CD4-positive, alpha-beta T cell (primary cell): Measurements from ENCODE around the gene ATP23. TPM values are rescaled to one million over a fixed set of nuclear protein-coding genes. Genes with fewer than 3 reads are reported as not detected.

ENCODE experiments used
- ATAC-seq: fragments of 200-7000 bp; cut with Tn5 transposase; one replicate; pipeline ENCODE4 v1.10.0; 2022; ENCODE audit warnings: mild to moderate bottlenecking; ENCODE audit not compliant: poor library complexity
- CTCF ChIA-PET: fragments of 350-600 bp; sonication (Branson Sonifier 250); formaldehyde crosslinking; loops from one replicate; lab custom pipeline; 2021; ENCODE audit warnings: antibody characterized with exemption, inconsistent platforms; lab: Charles Lee
- POLR2A ChIA-PET: fragments of 350-600 bp; sonication (Branson Sonifier 250); formaldehyde crosslinking; loops from one replicate; lab custom pipeline; 2021; ENCODE audit warnings: antibody characterized with exemption, inconsistent platforms; lab: Charles Lee
- DNase-seq, 14 experiments: peaks; one replicate each; pipeline ENCODE4 v3.0.0-alpha.2; 2013 to 2020; ENCODE audit warnings: mixed read lengths in 2 of 14
- H3K27ac ChIP-seq, 2 donors: one replicate each; pipeline versions ENCODE4 v1.5.1 to v1.7.0; 2013; ENCODE audit warnings: low read length in 2 of 2, low read depth in 1 of 2, mild to moderate bottlenecking in 1 of 2
- H3K27me3 ChIP-seq, 2 experiments: 1 replicate in 1 of 2; 2 replicates in 1 of 2; pipeline versions ENCODE4 v1.6.1 to v1.7.0; 2013; ENCODE audit warnings: low read length in 2 of 2, control low read depth in 1 of 2, mild to moderate bottlenecking in 1 of 2, moderate library complexity in 1 of 2; ENCODE audit not compliant: insufficient read depth in 2 of 2, control insufficient read depth in 1 of 2
- H3K36me3 ChIP-seq: one replicate; pipeline ENCODE4 v1.6.1; 2013; ENCODE audit warnings: low read length, control low read depth; ENCODE audit not compliant: insufficient read depth
- H3K4me1 ChIP-seq: one replicate; pipeline ENCODE4 v1.6.1; 2013; ENCODE audit warnings: low read length, control low read depth; ENCODE audit not compliant: insufficient read depth
- H3K4me3 ChIP-seq: one replicate; pipeline ENCODE4 v1.5.1; 2013; ENCODE audit warnings: mild to moderate bottlenecking, low read length, moderate library complexity
- H3K9me3 ChIP-seq, 2 experiments: 1 replicate in 1 of 2; 2 replicates in 1 of 2; pipeline versions ENCODE4 v1.6.1 to v1.7.0; 2013; ENCODE audit warnings: low read length in 2 of 2, mild to moderate bottlenecking in 2 of 2, control low read depth in 1 of 2, moderate library complexity in 1 of 2; ENCODE audit not compliant: control insufficient read depth in 1 of 2, insufficient read depth in 1 of 2
- H3K27ac Mint-ChIP-seq: one replicate; pipeline ENCODE4 v1.8.0; 2020; ENCODE audit warnings: mixed read lengths
- H3K27me3 Mint-ChIP-seq: one replicate; pipeline ENCODE4 v1.8.0; 2021; ENCODE audit warnings: mixed read lengths
- H3K36me3 Mint-ChIP-seq: one replicate; pipeline ENCODE4 v1.8.0; 2021; ENCODE audit warnings: low read depth, mixed read lengths
- H3K4me1 Mint-ChIP-seq: one replicate; pipeline ENCODE4 v1.8.0; 2021; ENCODE audit warnings: low read depth, mixed read lengths
- H3K4me3 Mint-ChIP-seq: one replicate; pipeline ENCODE4 v1.8.0; 2020; ENCODE audit warnings: mild to moderate bottlenecking, mixed read lengths
- H3K9me3 Mint-ChIP-seq: one replicate; pipeline ENCODE4 v1.8.0; 2020; ENCODE audit warnings: mixed read lengths
- intact Hi-C, 2 experiments: fragments of 100-400 bp; cut with DNase I in 1 of 2; cut with micrococcal nuclease in 1 of 2; formaldehyde crosslinking; loops; one replicate each; pipeline versions ENCODE4 v1.15.1 to v1.9.0; 2023 to 2025; cut with DNase I, micrococcal nuclease
- total RNA-seq, 174 experiments: library from RNA in 2 of 174; stranded (reverse) in 2 of 174; gene quantifications; one replicate each; pipeline ENCODE4 v1.2.3 and lab custom pipeline; 2021 to 2026
- TF ChIP-seq, protein P1 (sequence below): fragments of 200-600 bp; IDR thresholded peaks from one replicate; pipeline ENCODE4 v1.8.0; 2022; ENCODE audit warnings: antibody characterized with exemption, mild to moderate bottlenecking

ATP23 gene
- total RNA-seq, 2 experiments from 2014 or later = 5.3 to 5.6 TPM

DNA sequence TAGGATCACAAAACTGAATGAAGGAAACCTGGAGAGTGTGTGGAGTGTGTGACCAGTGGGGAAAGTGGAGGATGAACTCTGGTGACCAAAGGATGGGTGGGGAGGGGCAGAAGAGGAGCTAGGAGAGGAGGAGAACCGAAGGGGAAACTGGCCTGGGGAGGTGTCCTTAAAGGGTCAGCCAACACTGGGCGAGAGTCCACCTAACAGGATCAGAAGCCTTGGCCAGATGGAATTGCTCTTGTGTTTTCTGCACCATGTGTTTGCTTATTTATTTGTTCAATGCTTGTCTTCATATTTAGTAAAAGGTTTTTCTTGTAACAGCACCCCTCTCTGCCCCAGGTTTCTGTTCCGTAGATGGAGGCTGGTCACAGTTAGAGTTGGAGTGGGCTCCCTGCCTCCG is 34.5 kb upstream of the ATP23 start:
- CTCF ChIA-PET = no interaction called here

DNA sequence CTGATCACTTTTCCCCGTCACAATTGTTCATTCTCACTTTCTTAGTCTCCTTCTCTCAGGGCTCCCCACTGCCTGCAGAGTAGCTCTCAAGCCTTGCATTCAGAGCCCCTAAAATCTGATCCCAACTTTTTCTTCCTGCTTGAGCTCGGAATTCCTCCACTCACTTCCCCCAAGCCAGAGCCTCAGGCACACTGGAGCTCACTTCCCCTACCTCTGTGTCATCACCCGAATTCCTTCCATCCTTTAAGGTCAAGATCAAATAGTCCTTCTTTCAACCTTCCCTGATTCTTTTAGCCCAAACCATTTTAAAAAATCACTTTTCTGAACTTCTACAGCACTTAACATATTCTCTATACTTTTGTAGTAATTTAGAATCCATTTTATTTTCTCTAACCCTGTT is 34.1 kb upstream of the ATP23 start:
- POLR2A ChIA-PET = interaction anchor here (0.6 to 1.4 kb wide), 2 partner anchors 9 to 71 kb away, joined by 3 to 4 read pairs; no protein-coding TSS in a partner anchor
- peaks cover 14% of the 10 kb centered on the region for H3K27me3 Mint-ChIP-seq

More for the DNA sequence above, 34.5 kb upstream of the ATP23 start:
- DNase-seq (no peak), ATAC-seq (no peak)
- no peak overlapping the region for H3K27ac Mint-ChIP-seq
- intact Hi-C loops = loop anchor here (5.0 kb wide), 2 partner anchors 125 to 325 kb away; partner anchors contain the start of gene TSFM (in 1 of the 2)
- TF ChIP-seq, protein P1, sequence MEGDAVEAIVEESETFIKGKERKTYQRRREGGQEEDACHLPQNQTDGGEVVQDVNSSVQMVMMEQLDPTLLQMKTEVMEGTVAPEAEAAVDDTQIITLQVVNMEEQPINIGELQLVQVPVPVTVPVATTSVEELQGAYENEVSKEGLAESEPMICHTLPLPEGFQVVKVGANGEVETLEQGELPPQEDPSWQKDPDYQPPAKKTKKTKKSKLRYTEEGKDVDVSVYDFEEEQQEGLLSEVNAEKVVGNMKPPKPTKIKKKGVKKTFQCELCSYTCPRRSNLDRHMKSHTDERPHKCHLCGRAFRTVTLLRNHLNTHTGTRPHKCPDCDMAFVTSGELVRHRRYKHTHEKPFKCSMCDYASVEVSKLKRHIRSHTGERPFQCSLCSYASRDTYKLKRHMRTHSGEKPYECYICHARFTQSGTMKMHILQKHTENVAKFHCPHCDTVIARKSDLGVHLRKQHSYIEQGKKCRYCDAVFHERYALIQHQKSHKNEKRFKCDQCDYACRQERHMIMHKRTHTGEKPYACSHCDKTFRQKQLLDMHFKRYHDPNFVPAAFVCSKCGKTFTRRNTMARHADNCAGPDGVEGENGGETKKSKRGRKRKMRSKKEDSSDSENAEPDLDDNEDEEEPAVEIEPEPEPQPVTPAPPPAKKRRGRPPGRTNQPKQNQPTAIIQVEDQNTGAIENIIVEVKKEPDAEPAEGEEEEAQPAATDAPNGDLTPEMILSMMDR = no peak
- Histone ChIP-seq H3K36me3 (no peaks in the 10 kb centered on the region), H3K4me1 (peaks cover 8% of the 10 kb centered on the region), H3K27ac (no peak overlapping the region), H3K4me3 (no peak overlapping the region), H3K27me3 (no peaks in the 10 kb centered on the region), H3K9me3 (no peaks in the 10 kb centered on the region)
- H3K36me3 Mint-ChIP-seq = no peaks in the 10 kb centered on the region
- POLR2A ChIA-PET = interaction anchor here (0.6 to 1.4 kb wide), 2 partner anchors 8 to 70 kb away, joined by 3 to 4 read pairs; no protein-coding TSS in a partner anchor
- peaks cover 12% of the 10 kb centered on the region for H3K4me1 Mint-ChIP-seq
- no peaks in the 10 kb centered on the region for H3K9me3 Mint-ChIP-seq
- H3K4me3 Mint-ChIP-seq = no peak overlapping the region
- peaks cover 14% of the 10 kb centered on the region for H3K27me3 Mint-ChIP-seq

DNA sequence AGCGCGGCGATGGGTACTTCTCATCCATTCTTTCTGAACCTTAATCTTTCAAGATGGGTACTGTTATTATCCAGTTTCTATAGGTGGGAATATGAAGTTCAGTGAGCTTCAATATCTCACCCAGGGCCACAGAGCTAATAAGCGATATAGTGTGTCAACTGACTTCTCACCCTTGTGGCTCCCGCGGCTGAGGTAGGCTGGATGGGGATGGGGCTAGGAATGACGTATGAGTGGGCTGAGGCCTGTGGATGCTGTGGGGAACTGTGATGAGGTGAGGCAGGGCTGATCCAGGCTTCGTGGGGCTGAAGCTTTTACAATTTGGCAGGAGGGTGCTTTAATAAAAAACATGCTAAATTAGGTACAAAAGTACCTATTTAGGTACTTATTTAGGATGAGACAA is 32.9 kb upstream of the ATP23 start:
- peaks cover 8% of the 10 kb centered on the region for H3K4me1 ChIP-seq
- H3K27me3 ChIP-seq = no peaks in the 10 kb centered on the region
- no peak for DNase-seq
- POLR2A ChIA-PET = no interaction called here
- TF ChIP-seq, protein P1 = no peak
- H3K4me3 ChIP-seq = no peak overlapping the region
- CTCF ChIA-PET = no interaction called here
- Mint-ChIP-seq H3K4me1 (peaks cover 6% of the 10 kb centered on the region), H3K4me3 (no peak overlapping the region), H3K27me3 (peaks cover 14% of the 10 kb centered on the region), H3K9me3 (no peaks in the 10 kb centered on the region), H3K27ac (no peak overlapping the region), H3K36me3 (no peaks in the 10 kb centered on the region)
- H3K9me3 ChIP-seq = no peaks in the 10 kb centered on the region
- no peaks in the 10 kb centered on the region for H3K36me3 ChIP-seq
- H3K27ac ChIP-seq = no peak overlapping the region
- intact Hi-C loops = loop anchor here (1.0 to 5.0 kb wide), 3 partner anchors 26 to 326 kb away; partner anchors contain the start of gene TSFM (in 1 of the 2)
- ATAC-seq = no peak

More for the DNA sequence above, 34.1 kb upstream of the ATP23 start:
- H3K36me3 Mint-ChIP-seq = no peaks in the 10 kb centered on the region
- no peak overlapping the region for H3K4me3 Mint-ChIP-seq
- Histone ChIP-seq H3K36me3 (no peaks in the 10 kb centered on the region), H3K27me3 (no peaks in the 10 kb centered on the region), H3K4me1 (peaks cover 8% of the 10 kb centered on the region), H3K9me3 (no peaks in the 10 kb centered on the region), H3K27ac (no peak overlapping the region), H3K4me3 (no peak overlapping the region)
- ATAC-seq (no peak), DNase-seq (no peak)
- CTCF ChIA-PET = no interaction called here
- H3K27ac Mint-ChIP-seq = no peak overlapping the region
- intact Hi-C loops = loop anchor here (5.0 kb wide), 2 partner anchors 125 to 325 kb away; partner anchors contain the start of gene TSFM (in 1 of the 2)
- no peaks in the 10 kb centered on the region for H3K9me3 Mint-ChIP-seq
- H3K4me1 Mint-ChIP-seq = peaks cover 11% of the 10 kb centered on the region
- TF ChIP-seq, protein P1 = no peak
